Measurements from ENCODE around the gene C6orf141.

DNA sequence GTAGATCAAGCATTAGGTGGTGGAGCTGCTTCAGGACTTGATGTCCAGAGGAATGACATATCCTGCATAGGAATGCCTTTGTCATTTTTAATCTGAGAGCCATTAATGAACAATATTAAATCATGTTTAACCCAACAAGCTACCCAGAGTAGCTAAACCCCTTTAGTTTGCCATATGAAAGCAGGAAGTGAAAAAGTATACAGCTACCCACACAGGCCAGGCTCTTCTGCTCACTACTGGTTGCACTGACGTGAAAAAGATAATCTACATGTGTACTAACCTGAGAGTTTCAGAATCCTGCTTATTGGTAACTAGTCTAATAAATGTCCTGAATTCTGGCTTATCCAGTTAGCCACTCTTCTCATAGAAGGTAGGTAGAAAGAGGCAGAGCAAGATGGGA is 30.8 kb upstream of the C6orf141 start:
- TF ChIP-seq, protein P1, sequence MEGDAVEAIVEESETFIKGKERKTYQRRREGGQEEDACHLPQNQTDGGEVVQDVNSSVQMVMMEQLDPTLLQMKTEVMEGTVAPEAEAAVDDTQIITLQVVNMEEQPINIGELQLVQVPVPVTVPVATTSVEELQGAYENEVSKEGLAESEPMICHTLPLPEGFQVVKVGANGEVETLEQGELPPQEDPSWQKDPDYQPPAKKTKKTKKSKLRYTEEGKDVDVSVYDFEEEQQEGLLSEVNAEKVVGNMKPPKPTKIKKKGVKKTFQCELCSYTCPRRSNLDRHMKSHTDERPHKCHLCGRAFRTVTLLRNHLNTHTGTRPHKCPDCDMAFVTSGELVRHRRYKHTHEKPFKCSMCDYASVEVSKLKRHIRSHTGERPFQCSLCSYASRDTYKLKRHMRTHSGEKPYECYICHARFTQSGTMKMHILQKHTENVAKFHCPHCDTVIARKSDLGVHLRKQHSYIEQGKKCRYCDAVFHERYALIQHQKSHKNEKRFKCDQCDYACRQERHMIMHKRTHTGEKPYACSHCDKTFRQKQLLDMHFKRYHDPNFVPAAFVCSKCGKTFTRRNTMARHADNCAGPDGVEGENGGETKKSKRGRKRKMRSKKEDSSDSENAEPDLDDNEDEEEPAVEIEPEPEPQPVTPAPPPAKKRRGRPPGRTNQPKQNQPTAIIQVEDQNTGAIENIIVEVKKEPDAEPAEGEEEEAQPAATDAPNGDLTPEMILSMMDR (IDR thresholded peaks at IDR 0.05): no peak
- no peak for TF ChIP-seq POLR2A (IDR thresholded peaks at IDR 0.05)

All from uterus (tissue), 2 donors.